Measurements from ENCODE around the gene ESR2.
"Not testable (repeated sequence)": the region's sequence is repeated elsewhere in the genome, so short reads cannot be mapped to it uniquely, and the experiment has no call there.

The ESR2 gene

GRCh38 chr14:64149921-64150320 is 144.2 kb downstream of the ESR2 start:
- TF ChIP-seq POLR2A (IDR thresholded peaks at IDR 0.05; ENCODE audit: low read length) = no peak
- TF ChIP-seq GATA1 (IDR thresholded peaks at IDR 0.05; ENCODE audit: low read depth, low read length) = no peak
- DNase-seq = no peak

- no peak for TF ChIP-seq POLR2A (IDR thresholded peaks at IDR 0.05; ENCODE audit: low read length)
- DNase-seq = no peak
These were observed 146.9 kb downstream of the ESR2 start for GRCh38 chr14:64147126-64147790.

GRCh38 chr14:64137657-64138290 is 156.4 kb downstream of the ESR2 start:
- peak; percentile 26 to 50 for DNase-seq
- TF ChIP-seq GATA1 (IDR thresholded peaks at IDR 0.05; ENCODE audit: low read depth, low read length) (no peak), POLR2A (IDR thresholded peaks at IDR 0.05; ENCODE audit: low read length) (no peak)

- DNase-seq = no peak
- TF ChIP-seq GATA1 (IDR thresholded peaks at IDR 0.05; ENCODE audit: low read depth, low read length) (no peak), POLR2A (IDR thresholded peaks at IDR 0.05; ENCODE audit: low read length) (no peak)
These were observed 167.6 kb downstream of the ESR2 start for GRCh38 chr14:64126548-64126947.

GRCh38 chr14:64125270-64125669 is 168.9 kb downstream of the ESR2 start:
- no peak for DNase-seq
- TF ChIP-seq POLR2A (IDR thresholded peaks at IDR 0.05; ENCODE audit: low read length) = no peak

GRCh38 chr14:64123241-64123822 is 170.8 kb downstream of the ESR2 start:
- TF ChIP-seq POLR2A (IDR thresholded peaks at IDR 0.05; ENCODE audit: low read length) (no peak), GATA1 (IDR thresholded peaks at IDR 0.05; ENCODE audit: low read depth, low read length) (no peak)
- DNase-seq = no peak

GRCh38 chr14:64119980-64120379 is 174.2 kb downstream of the ESR2 start:
- TF ChIP-seq GATA1 (IDR thresholded peaks at IDR 0.05; ENCODE audit: low read depth, low read length) (no peak), POLR2A (IDR thresholded peaks at IDR 0.05; ENCODE audit: low read length) (no peak)
- DNase-seq = no peak

- TF ChIP-seq GATA1 (IDR thresholded peaks at IDR 0.05; ENCODE audit: low read depth, low read length) (no peak), POLR2A (IDR thresholded peaks at IDR 0.05; ENCODE audit: low read length) (no peak)
- no peak for DNase-seq
These were observed 174.7 kb downstream of the ESR2 start for GRCh38 chr14:64119500-64119899.

GRCh38 chr14:64118892-64119291 is 175.3 kb downstream of the ESR2 start:
- no peak for DNase-seq
- TF ChIP-seq POLR2A (IDR thresholded peaks at IDR 0.05; ENCODE audit: low read length) = no peak
- no peak for TF ChIP-seq GATA1 (IDR thresholded peaks at IDR 0.05; ENCODE audit: low read depth, low read length)

- not testable (repeated sequence) for DNase-seq
These were observed 175.8 kb downstream of the ESR2 start for GRCh38 chr14:64118403-64118742.

GRCh38 chr14:64117671-64118402 is 176.3 kb downstream of the ESR2 start:
- DNase-seq = no peak
- TF ChIP-seq GATA1 (IDR thresholded peaks at IDR 0.05; ENCODE audit: low read depth, low read length) (no peak), POLR2A (IDR thresholded peaks at IDR 0.05; ENCODE audit: low read length) (no peak)

- no peak for TF ChIP-seq POLR2A (IDR thresholded peaks at IDR 0.05; ENCODE audit: low read length)
- TF ChIP-seq GATA1 (IDR thresholded peaks at IDR 0.05; ENCODE audit: low read depth, low read length) = no peak
- DNase-seq = no peak
These were observed 178.8 kb downstream of the ESR2 start for GRCh38 chr14:64115401-64115800.

- TF ChIP-seq GATA1 (IDR thresholded peaks at IDR 0.05; ENCODE audit: low read depth, low read length) = no peak
- no peak for TF ChIP-seq POLR2A (IDR thresholded peaks at IDR 0.05; ENCODE audit: low read length)
- no peak for DNase-seq
These were observed 179.4 kb downstream of the ESR2 start for GRCh38 chr14:64114796-64115195.

- no peak for TF ChIP-seq POLR2A (IDR thresholded peaks at IDR 0.05; ENCODE audit: low read length)
- TF ChIP-seq GATA1 (IDR thresholded peaks at IDR 0.05; ENCODE audit: low read depth, low read length) = no peak
These were observed 180.0 kb downstream of the ESR2 start for GRCh38 chr14:64114166-64114565.

More at GRCh38 chr14:64114166-64114565, 180.0 kb downstream of the ESR2 start:
- DNase-seq = no peak

Measured in erythroblast (primary cell).